ENCODE data around the gene YKT6.

- TF ChIP-seq, protein P1, sequence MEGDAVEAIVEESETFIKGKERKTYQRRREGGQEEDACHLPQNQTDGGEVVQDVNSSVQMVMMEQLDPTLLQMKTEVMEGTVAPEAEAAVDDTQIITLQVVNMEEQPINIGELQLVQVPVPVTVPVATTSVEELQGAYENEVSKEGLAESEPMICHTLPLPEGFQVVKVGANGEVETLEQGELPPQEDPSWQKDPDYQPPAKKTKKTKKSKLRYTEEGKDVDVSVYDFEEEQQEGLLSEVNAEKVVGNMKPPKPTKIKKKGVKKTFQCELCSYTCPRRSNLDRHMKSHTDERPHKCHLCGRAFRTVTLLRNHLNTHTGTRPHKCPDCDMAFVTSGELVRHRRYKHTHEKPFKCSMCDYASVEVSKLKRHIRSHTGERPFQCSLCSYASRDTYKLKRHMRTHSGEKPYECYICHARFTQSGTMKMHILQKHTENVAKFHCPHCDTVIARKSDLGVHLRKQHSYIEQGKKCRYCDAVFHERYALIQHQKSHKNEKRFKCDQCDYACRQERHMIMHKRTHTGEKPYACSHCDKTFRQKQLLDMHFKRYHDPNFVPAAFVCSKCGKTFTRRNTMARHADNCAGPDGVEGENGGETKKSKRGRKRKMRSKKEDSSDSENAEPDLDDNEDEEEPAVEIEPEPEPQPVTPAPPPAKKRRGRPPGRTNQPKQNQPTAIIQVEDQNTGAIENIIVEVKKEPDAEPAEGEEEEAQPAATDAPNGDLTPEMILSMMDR (conservative IDR thresholded peaks at IDR 0.05; ENCODE audit: low read length): no peak
- no peak for TF ChIP-seq EZH2phosphoT487 (IDR thresholded peaks at IDR 0.05; ENCODE audit: borderline replicate concordance)
Measured at GRCh38 chr7:44184873-44185446, 15.8 kb upstream of the YKT6 start.
